ENCODE data around the gene KDM7A.

- TF ChIP-seq CTCF (IDR thresholded peaks at IDR 0.05): no peak
- no peak for TF ChIP-seq POLR2A (IDR thresholded peaks at IDR 0.05)
These were observed 40.7 kb downstream of the KDM7A start for GRCh38 chr7:140136073-140136472.
